Activated naive CD4-positive, alpha-beta T cell treated with anti-CD3 and anti-CD28 coated beads, Interleukin-2, amount 10 ng/mL, durations not matched to agents 7 days and 5 days (primary cell): ENCODE results near the gene EPHA8.
A peak's percentile ranks its signal among the peaks of the same experiment; 100 is the strongest.

Source experiments
- CTCF ChIA-PET: fragments of 350-600 bp; sonication (Branson Sonifier 250); formaldehyde crosslinking; loops from one replicate; lab custom pipeline; 2021; ENCODE audit warnings: antibody characterized with exemption; lab: Charles Lee
- DNase-seq: peaks from one replicate; pipeline ENCODE4 v3.0.0-alpha.2; 2020
- H3K27ac Mint-ChIP-seq: one replicate; pipeline ENCODE4 v1.8.0; 2021; ENCODE audit warnings: mild to moderate bottlenecking, moderate library complexity, mixed read lengths
- H3K27me3 Mint-ChIP-seq: one replicate; pipeline ENCODE4 v1.8.0; 2021; ENCODE audit warnings: mild to moderate bottlenecking, mixed read lengths
- H3K36me3 Mint-ChIP-seq: one replicate; pipeline ENCODE4 v1.8.0; 2021; ENCODE audit warnings: mixed read lengths
- H3K4me1 Mint-ChIP-seq: one replicate; pipeline ENCODE4 v1.8.0; 2021; ENCODE audit warnings: mixed read lengths
- H3K4me3 Mint-ChIP-seq: one replicate; pipeline ENCODE4 v1.8.0; 2021; ENCODE audit warnings: mild to moderate bottlenecking, moderate library complexity, mixed read lengths
- H3K9me3 Mint-ChIP-seq: one replicate; pipeline ENCODE4 v1.8.0; 2021; ENCODE audit warnings: mixed read lengths

The EPHA8 gene

GRCh38 chr1:22562584-22563583, at the start of gene EPHA8:
TSS of gene EPHA8 (plus strand) at chr1:22563489. CDS start at chr1:22563636, 147 bp downstream.
- DNase-seq, result no peak
- Mint-ChIP-seq H3K27me3 (peaks cover 84% of the 10 kb centered on the region), H3K4me1 (no peaks in the 10 kb centered on the region), H3K36me3 (no peaks in the 10 kb centered on the region), H3K27ac (no peak within 1 kb of the TSS), H3K4me3 (no peak within 1 kb of the TSS), H3K9me3 (no peaks in the 10 kb centered on the region)
- CTCF ChIA-PET, result interaction anchor here (1.0 kb wide), 1 partner anchor 80 kb away, joined by 3 read pairs; no protein-coding TSS in a partner anchor

GRCh38 chr1:22516906-22517571, 46.2 kb upstream of the EPHA8 start:
- Mint-ChIP-seq H3K36me3 (peaks cover 31% of the 10 kb centered on the region), H3K27me3 (no peaks in the 10 kb centered on the region)
- CTCF ChIA-PET, result no interaction called here

GRCh38 chr1:22517956-22518355, 45.3 kb upstream of the EPHA8 start:
- H3K27ac Mint-ChIP-seq, result no peak overlapping the region
- H3K4me3 Mint-ChIP-seq, result no peak overlapping the region
- H3K9me3 Mint-ChIP-seq, result no peaks in the 10 kb centered on the region
- H3K4me1 Mint-ChIP-seq, result no peaks in the 10 kb centered on the region
- H3K36me3 Mint-ChIP-seq, result peaks cover 34% of the 10 kb centered on the region
- H3K27me3 Mint-ChIP-seq, result no peaks in the 10 kb centered on the region
- DNase-seq, result no peak
- CTCF ChIA-PET, result no interaction called here

More at GRCh38 chr1:22516906-22517571, 46.2 kb upstream of the EPHA8 start:
- DNase-seq, result no peak
- Mint-ChIP-seq H3K27ac (no peak overlapping the region), H3K9me3 (no peaks in the 10 kb centered on the region), H3K4me3 (no peak overlapping the region), H3K4me1 (no peaks in the 10 kb centered on the region)

- Mint-ChIP-seq H3K27me3 (no peaks in the 10 kb centered on the region), H3K9me3 (no peaks in the 10 kb centered on the region)
- CTCF ChIA-PET, result no interaction called here
These were observed 44.9 kb upstream of the EPHA8 start for GRCh38 chr1:22518379-22518778.

GRCh38 chr1:22520871-22521270, 42.4 kb upstream of the EPHA8 start:
- no peak for DNase-seq
- Mint-ChIP-seq H3K9me3 (no peaks in the 10 kb centered on the region), H3K36me3 (peaks cover 36% of the 10 kb centered on the region), H3K27me3 (no peaks in the 10 kb centered on the region), H3K4me1 (no peaks in the 10 kb centered on the region), H3K4me3 (no peak overlapping the region), H3K27ac (no peak overlapping the region)
- CTCF ChIA-PET, result no interaction called here

More at GRCh38 chr1:22518379-22518778, 44.9 kb upstream of the EPHA8 start:
- H3K27ac Mint-ChIP-seq, result no peak overlapping the region
- no peak overlapping the region for H3K4me3 Mint-ChIP-seq
- H3K4me1 Mint-ChIP-seq, result no peaks in the 10 kb centered on the region
- no peak for DNase-seq
- H3K36me3 Mint-ChIP-seq, result peaks cover 34% of the 10 kb centered on the region

GRCh38 chr1:22521692-22522091, 41.6 kb upstream of the EPHA8 start:
- H3K4me3 Mint-ChIP-seq, result no peak overlapping the region
- H3K36me3 Mint-ChIP-seq, result peaks cover 35% of the 10 kb centered on the region
- no peak overlapping the region for H3K27ac Mint-ChIP-seq
- no peaks in the 10 kb centered on the region for H3K27me3 Mint-ChIP-seq
- H3K9me3 Mint-ChIP-seq, result no peaks in the 10 kb centered on the region
- CTCF ChIA-PET, result no interaction called here
- H3K4me1 Mint-ChIP-seq, result no peaks in the 10 kb centered on the region
- no peak for DNase-seq

GRCh38 chr1:22522221-22522743, 41.0 kb upstream of the EPHA8 start:
- Mint-ChIP-seq H3K4me3 (no peak overlapping the region), H3K36me3 (peaks cover 35% of the 10 kb centered on the region)

GRCh38 chr1:22524481-22524880, 38.8 kb upstream of the EPHA8 start:
- Mint-ChIP-seq H3K4me1 (no peaks in the 10 kb centered on the region), H3K4me3 (no peak overlapping the region), H3K36me3 (peaks cover 24% of the 10 kb centered on the region), H3K27ac (no peak overlapping the region), H3K27me3 (no peaks in the 10 kb centered on the region), H3K9me3 (no peaks in the 10 kb centered on the region)
- DNase-seq, result no peak
- CTCF ChIA-PET, result no interaction called here

More at GRCh38 chr1:22522221-22522743, 41.0 kb upstream of the EPHA8 start:
- Mint-ChIP-seq H3K27ac (no peak overlapping the region), H3K9me3 (no peaks in the 10 kb centered on the region), H3K27me3 (no peaks in the 10 kb centered on the region), H3K4me1 (no peaks in the 10 kb centered on the region)
- CTCF ChIA-PET, result no interaction called here
- no peak for DNase-seq

GRCh38 chr1:22525211-22525610, 38.1 kb upstream of the EPHA8 start:
- no peaks in the 10 kb centered on the region for H3K9me3 Mint-ChIP-seq
- no peaks in the 10 kb centered on the region for H3K4me1 Mint-ChIP-seq
- no peak overlapping the region for H3K4me3 Mint-ChIP-seq
- H3K27me3 Mint-ChIP-seq, result no peaks in the 10 kb centered on the region
- peaks cover 22% of the 10 kb centered on the region for H3K36me3 Mint-ChIP-seq
- no peak for DNase-seq
- no peak overlapping the region for H3K27ac Mint-ChIP-seq
- CTCF ChIA-PET, result no interaction called here

- CTCF ChIA-PET, result no interaction called here
- Mint-ChIP-seq H3K27me3 (no peaks in the 10 kb centered on the region), H3K4me1 (no peaks in the 10 kb centered on the region), H3K9me3 (no peaks in the 10 kb centered on the region), H3K27ac (no peak overlapping the region), H3K4me3 (no peak overlapping the region), H3K36me3 (peaks cover 19% of the 10 kb centered on the region)
- peak; percentile 1 for DNase-seq
These were observed 37.6 kb upstream of the EPHA8 start for GRCh38 chr1:22525646-22526045.

- Mint-ChIP-seq H3K36me3 (peaks cover 19% of the 10 kb centered on the region), H3K27ac (no peak overlapping the region), H3K9me3 (no peaks in the 10 kb centered on the region), H3K27me3 (no peaks in the 10 kb centered on the region), H3K4me3 (no peak overlapping the region), H3K4me1 (no peaks in the 10 kb centered on the region)
- CTCF ChIA-PET, result no interaction called here
- DNase-seq, result peak; percentile 14
These were observed 37.2 kb upstream of the EPHA8 start for GRCh38 chr1:22526098-22526497.

GRCh38 chr1:22526677-22527076, 36.6 kb upstream of the EPHA8 start:
- Mint-ChIP-seq H3K9me3 (no peaks in the 10 kb centered on the region), H3K36me3 (peaks cover 16% of the 10 kb centered on the region), H3K4me1 (no peaks in the 10 kb centered on the region), H3K27me3 (no peaks in the 10 kb centered on the region), H3K27ac (no peak overlapping the region), H3K4me3 (no peak overlapping the region)
- DNase-seq, result no peak
- CTCF ChIA-PET, result no interaction called here

- Mint-ChIP-seq H3K4me3 (no peak overlapping the region), H3K36me3 (peaks cover 15% of the 10 kb centered on the region), H3K27ac (no peak overlapping the region), H3K4me1 (no peaks in the 10 kb centered on the region), H3K27me3 (no peaks in the 10 kb centered on the region), H3K9me3 (no peaks in the 10 kb centered on the region)
- DNase-seq, result no peak
- CTCF ChIA-PET, result no interaction called here
These were observed 36.2 kb upstream of the EPHA8 start for GRCh38 chr1:22527122-22527521.

- H3K27ac Mint-ChIP-seq, result no peak overlapping the region
- CTCF ChIA-PET, result no interaction called here
- H3K4me1 Mint-ChIP-seq, result no peaks in the 10 kb centered on the region
- no peak overlapping the region for H3K4me3 Mint-ChIP-seq
- no peaks in the 10 kb centered on the region for H3K9me3 Mint-ChIP-seq
- peaks cover 12% of the 10 kb centered on the region for H3K36me3 Mint-ChIP-seq
- DNase-seq, result no peak
- H3K27me3 Mint-ChIP-seq, result no peaks in the 10 kb centered on the region
These were observed 35.6 kb upstream of the EPHA8 start for GRCh38 chr1:22527555-22528296.
